ENCODE measurements around the gene KRT38.
"Not testable (repeated sequence)": the region's sequence is repeated elsewhere in the genome, so short reads cannot be mapped to it uniquely, and the experiment has no call there.

Gene KRT38

DNA sequence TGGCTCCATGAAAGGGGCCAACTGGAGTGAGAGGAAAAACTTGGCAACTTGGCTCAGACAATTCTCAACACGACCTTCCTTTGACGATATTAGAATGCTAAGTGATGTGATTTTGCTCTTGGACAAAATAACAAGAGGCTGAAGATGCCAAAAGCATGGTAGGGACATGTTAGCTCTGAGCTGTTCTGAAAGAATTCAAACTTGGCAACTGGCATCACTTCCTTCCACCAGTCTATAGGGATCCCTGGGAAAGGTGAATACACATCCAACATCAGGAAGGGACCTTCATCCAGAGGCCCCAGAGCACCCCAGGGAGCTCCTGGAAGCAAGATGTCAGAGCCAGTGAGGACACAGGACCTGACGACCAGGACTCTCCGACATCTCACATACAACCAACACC, 20.6 kb downstream of the KRT38 start:
- DNase-seq = no peak

DNA sequence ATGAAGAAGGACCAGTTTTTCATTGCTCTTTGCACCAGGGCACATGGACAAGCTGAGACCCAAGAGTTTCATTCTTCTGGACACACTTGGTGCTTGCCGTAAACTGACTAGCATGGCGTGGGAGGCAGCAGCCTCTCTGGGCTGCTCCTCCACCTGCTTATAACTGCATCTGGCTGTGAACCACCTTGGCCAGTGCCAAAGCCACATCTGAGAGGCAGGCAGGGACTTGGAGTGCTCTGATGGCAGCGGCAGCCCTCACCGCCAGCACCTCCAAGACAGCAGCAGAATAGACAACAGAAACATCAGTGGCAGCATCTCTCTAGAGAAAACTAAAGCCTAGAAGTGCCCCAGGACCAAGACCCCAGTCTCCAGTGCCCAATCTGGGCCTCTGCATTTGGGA, 21.1 kb downstream of the KRT38 start:
- no peak for DNase-seq

DNA sequence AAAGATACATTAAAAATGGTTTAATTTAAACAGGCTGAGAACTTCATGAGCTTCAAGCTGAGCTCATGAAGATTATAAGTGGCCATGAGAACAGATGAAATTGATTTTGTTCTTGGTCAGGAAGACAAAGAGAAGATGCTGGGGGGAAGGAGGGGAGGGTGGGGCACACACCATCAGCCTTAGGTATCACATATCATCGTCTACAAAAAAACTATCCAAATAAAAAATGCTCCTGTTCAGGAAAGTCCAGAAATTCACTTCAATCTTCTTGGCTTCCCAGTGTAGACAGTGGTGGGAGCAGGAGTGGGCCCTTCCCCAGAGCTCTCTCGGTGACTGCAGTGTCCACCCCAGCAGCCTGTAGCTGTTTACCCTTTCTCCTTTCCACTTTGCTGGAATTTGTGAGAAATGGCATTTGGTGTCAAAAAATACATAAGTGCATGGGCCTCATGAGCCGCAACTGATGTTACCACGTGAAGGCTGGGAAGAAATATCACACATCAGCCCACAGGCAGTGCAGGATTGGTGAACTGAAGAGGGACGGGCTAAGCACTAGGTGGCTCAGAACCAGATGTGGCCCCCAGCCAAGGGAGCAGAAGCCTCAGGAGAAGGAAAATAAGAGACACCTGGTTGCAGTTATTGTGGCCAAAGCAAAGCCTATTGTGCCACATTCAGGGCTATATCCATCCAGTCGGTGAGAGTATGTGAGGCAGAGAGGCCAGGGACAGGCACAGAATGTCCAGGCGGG, 22.5 kb downstream of the KRT38 start:
- no peak for DNase-seq

DNA sequence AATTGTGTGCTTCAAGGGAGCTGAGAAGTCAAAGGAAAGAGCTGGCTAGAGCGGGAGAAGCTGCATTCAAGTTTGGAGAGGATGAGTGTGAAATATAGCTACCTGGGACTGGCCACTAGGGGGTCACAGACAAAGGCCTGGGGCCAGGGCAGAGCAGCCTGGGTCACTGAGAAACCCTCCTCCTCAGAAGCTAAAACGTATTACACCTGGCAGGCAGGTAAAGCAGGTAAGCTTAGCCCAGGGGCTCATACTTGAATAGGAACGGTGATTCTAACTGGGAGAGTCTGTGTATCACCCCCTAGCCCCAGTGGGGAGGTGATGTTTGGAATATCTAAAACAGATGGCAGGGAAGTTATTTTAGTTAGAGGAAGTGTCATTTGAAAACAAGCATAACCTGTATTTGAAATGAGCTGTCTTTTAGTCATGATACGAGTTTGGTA, 23.2 kb downstream of the KRT38 start:
- no peak for DNase-seq

DNA sequence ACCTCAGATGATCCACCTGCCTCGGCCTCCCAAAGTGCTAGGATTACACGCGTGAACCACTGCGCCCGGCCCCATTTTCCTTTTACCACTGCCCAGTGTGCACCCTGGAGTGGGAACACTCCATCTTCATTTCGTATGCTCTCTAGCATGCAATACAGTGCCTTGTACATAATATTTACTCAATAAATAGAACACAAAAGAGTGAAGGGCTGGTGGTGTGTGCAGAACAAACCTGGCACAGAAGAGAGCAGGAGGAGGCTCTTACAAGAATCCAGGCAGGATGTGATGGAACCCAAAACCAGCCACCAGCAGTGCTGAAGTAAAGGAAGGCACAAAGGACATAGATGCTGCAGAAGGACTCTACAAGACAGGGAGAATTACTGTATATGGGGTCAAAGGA, 23.7 kb downstream of the KRT38 start:
- no peak for DNase-seq

DNA sequence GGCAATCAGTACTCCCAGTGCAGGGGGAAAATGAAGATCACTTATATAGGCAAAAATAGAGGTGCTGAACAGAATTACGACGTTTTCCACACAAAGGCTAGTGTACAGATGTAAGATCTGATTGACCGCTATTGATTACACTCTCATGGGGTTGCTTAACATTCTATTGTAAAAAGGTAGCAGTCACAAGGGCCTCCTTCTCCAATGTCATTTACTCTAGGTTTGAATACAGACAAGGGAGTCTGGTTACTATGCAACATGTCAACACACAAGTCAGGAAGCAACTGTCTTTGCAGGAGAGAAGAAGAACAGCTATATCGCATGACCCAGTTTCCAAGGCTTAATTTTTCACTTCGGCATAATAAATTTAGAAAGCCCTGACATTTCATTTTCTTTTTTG, 24.3 kb downstream of the KRT38 start:
- DNase-seq = no peak

DNA sequence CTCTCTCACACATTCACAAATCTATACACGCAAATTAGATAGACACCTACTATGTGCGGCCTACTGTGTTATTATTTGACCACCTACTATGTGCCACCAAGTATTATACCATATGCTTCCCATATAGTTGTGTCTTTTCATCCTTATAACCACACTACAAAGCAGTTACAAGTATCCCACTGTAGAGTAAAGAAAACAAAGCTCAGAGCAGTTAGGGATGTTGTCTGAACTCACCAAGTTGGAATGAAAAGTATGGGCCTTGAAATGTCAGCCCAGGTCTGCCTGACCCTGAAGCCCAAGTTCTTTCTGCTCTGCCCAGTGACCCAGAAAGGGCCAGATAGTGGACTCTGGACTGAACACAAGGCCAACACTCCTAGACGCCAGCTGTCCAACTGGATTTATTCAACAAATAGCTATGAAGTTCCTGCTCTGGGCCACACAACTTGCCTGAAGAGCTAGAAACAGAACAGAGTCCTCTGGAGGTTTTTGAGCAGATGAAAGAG, 24.9 kb downstream of the KRT38 start:
- no peak for DNase-seq

DNA sequence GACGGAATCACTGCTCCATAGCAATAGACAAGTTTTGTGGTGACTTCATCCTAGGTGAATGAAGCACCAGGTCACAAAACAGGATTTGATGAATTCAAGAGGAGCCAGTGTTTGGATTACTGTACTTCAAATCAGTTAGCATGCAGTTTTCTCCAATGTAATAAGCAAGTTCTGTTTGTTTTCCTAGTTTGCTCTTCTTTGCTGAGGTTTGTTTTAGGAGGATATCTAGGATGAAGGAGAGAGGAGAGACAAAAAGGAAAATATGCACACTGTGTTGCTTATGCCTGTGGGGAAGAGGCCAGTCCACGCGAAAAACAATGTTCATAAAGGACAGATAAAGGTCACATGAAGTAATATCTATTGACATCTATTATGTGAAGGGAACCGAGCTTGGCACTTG, 25.4 kb downstream of the KRT38 start:
- DNase-seq = no peak

DNA sequence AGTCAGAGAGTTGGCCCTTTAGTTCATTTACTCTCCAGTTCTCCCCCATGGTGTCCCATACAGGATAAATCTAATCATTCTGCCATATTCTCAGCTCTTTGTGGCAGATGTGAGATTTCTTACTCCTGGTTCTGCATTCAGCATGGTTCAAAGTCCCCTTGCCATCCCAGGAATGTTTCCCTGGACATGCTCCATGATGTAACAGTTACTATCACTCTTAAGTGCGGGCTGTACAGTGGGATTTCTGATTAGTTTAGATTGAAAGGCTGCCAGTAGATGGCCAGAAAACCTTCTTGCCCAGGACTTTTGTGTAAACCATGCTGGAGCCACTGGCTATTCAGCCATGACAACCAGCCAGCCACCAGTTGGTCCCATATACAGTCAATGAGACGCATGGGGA, 26.8 kb downstream of the KRT38 start:
- no peak for DNase-seq

DNA sequence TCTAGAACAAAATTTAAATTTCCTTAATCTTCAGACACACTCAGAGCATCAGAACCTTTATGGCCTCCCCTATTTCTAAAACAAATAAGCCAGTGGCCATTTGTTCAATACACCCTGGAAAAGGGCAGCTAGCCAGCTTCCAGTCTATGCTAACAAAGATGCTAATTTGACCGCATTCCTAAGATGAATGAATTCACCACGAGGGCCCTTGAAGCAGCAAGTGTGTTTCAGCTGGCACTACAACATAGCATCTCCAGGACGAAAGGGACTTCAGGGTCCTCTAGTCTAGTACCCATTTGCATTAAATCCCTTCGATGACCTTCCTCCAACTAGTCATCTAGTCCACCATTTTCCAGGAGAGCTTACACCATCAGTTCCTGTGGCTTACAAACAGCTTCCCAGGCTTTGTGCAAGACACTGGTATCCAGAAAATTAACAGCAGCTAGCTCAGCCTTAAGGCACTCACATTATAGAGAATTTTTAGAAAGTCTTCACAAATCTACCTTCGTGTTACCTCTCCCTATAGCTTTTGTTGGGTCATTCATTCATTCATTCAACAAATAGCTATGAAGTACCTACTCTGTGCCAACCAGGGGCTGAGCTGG, 27.3 kb downstream of the KRT38 start:
- no peak for DNase-seq

DNA sequence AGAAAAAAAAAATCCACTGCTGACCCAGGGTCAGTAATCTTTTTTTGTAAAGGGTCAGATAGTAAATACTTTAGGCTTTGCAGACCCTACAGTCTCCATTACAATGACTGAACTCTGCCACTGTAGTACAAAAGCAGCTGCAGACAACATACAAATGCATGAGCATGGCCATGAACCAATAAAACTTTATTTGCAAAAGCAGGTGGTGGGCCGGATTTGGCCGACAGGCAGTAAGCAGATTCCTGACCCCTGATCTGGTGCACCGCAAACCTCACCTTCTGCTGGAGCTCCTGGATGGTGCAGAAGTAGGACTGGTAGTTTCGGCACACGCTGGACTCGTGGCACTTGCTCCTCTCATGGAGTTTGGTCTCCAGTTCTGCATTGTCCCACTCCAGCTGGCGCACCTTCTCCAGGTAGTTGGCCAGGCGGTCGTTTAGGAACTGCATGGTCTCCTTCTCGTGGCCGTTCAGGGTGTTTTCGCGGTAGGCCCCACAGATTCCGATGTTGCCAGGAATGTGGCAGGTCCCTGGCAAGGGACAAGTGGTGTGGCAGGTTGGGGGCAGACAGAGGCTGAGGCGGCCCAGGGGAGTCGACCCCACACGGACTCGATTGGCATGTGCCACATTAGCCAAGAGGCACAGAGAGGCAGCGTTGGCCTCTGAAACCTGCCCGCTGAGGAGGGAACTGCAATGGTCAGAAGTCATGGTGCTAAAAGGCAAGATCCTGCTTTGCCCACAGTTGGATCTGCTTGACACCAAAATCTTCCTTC, 29.5 kb downstream of the KRT38 start:
- DNase-seq = no peak

DNA sequence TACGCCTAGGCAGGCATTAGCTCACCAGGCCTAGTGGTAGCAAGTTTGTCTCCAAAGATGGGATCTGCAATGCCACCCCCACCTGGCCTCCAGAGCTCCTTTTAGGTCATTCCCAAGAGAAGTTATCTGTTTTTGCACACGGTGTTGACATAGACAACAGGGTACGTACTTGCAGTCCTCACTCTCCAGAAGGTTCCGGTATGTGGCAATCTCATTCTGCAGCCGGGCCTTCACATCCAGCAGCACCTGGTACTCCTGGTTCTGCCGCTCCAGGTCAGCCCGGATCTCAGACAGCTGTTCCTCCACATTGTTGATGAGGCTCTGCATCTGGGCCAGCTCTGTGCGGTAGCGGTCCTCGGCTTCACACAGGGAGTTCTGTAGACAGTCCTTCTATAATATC, 33.6 kb downstream of the KRT38 start:
- no peak for DNase-seq

DNA sequence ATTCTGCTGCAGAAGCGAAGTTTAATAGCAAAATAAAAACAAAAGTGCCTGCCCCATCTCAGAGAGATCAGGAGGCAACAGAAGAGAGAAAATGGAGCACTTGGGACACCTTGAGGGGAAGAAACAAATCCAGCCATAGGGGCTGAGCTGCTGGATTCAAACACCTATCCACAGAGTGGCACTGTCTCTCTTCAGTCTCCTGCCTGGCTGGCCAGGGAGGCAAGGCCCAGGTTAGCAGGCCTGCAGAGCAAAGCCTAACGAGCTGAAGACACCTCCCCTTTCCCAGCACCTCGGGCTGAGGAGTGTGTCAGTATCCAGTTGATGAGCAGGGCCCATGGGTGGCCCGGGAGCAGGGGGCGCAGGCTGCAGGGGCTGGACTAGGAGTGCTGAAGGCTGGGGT, 34.6 kb downstream of the KRT38 start:
- no peak for DNase-seq

DNA sequence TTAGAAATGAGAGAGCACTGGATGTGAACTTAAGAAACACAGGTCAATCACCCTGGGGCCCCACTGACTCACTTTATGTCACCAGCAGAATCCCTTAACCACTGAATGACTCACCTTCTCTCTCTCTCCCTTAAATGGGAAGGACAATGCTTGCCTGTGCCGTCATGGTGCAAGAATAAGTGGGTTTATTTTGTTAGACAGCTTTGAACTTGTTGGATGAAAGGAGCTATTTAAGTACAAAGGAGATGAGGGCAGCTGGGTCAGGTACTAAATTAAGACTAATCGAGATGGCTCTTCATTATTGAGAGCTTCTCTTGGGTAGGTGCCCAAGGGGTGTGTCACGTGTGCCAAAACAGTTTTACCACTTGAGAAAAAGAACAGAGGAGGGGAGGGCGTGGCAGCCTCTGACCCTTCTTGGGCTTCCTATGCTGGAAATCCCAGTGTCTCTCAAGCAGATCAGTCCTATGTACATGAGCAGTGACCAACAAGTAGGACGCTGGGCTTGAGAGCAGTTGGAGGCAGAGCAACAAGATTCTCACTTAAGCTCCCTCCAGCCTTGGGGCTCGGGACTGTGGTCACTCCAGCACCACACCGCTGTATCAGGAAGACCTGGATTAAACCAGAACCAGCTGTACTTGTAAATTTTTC, 36.6 kb downstream of the KRT38 start:
- peak; percentile 45 for DNase-seq

DNA sequence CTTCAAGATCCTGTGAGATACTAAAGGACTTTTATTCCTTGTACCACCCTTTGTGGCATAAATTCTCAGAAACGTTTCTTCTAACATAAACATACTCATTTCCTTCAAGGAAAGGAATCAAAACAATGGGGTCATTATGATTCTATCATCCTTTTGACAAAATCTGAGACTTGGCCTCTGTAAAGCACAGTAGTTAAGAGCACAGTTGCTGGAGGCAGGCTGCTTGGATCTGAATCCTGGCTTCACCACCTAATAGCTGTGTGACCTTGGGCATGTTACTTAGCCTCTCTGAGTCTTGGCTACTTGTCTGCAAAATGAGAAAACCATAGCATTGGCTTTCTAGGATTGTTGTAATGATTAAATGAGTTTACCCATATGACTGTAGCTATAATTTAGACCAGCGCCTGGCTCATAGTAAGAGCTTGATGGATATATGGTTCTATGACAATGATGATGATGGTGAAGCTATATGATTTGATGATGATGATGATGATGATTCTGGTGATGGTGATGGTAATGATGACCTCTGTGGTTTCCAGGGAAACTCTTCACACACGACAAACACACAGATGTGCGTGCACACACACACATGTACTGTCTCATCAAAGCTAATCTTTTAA, 37.3 kb downstream of the KRT38 start:
- no peak for DNase-seq

DNA sequence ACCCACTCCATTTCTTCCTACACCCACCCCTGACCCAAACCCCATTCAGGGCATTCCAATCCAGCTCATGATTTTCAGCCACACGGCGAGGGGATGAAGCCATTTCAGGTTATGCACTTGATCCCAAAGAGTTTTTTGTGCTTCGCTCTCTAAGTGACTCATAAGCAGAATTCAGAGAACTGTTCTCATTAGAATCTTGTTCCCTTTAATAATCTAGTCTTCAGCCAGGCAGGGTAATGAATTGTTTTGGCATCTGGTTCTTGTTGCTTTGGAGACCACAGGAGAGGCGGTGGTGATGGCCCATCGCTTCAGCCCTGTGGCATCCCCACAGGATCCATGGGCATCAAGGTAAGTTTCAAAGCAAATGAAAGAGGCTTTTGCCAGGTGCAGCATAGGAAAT, 38.6 kb downstream of the KRT38 start:
- DNase-seq = no peak

DNA sequence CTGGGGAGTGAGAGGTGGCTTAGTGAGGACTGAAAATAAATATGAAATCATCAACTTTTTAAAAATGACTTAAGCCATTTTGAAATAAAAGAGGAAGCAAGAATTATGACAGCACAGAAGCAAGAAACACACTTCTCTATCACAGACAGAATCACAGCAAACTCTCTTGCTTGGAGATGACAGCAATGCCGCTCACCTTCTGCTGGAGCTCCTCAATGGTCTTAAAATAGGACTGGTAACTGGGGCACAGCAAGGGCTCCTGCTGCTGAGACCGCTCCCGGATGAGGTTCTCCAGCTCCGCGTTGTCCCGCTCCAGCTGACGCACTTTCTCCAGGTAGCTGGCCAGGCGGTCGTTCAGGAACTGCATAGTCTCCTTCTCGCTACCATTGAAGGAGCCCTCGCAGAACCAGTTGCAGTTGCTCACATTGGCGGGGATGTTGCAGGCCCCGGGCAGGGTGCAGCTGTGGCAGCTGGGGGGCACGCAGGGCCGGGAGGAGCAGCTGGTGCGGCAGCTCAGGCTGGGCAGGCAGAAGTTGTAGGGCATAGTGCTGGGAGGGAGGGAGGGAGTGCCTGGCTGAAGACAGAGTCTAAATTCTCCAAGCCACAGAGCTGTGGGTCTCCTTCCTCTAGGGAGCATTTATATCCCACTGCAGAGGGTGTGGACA, 43.7 kb downstream of the KRT38 start, which contains the start of gene KRT31:
KRT31 (minus strand) TSS at position 613 of the 665 bp plus-strand sequence; CDS start at position 544, 69 bp downstream.
- DNase-seq = no peak

DNA sequence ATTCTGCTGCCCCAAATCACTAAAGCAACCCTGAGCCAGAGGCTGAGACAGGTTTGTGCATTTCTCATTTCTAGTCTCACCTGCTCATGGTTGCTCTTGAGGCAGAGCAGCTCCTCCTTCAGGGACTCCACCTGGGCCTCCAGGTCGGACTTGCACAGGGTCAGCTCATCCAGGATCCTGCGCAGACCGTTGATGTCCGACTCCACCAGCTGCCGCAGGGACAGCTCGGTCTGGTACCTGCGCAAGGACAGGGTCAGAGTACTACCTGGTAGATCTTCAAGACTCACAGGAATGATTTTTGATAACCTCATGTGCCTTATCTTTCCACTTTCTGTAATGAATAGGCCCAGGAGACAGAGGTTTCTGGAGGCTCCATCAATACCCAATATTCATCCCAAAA, 44.4 kb downstream of the KRT38 start:
- no peak for DNase-seq

DNA sequence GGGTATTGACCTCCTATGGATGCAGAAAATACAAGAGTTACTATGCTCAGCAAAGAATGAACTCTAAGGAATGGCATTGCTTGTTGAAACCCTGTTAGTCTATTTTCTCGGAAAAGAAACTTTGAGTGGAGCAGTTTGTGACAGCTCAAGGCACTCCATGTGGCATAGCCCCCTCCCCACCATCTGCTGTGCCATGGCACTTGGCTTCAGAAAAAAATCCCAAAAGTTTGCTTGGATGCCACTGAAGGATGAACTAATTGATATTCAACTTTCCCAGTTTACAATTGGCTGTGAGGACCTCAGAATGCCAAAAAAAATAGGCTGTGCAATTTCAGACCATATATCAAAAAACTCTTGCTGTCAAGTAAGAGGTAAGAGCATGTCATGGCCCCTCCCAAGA, 45.2 kb downstream of the KRT38 start:
- no peak for DNase-seq

DNA sequence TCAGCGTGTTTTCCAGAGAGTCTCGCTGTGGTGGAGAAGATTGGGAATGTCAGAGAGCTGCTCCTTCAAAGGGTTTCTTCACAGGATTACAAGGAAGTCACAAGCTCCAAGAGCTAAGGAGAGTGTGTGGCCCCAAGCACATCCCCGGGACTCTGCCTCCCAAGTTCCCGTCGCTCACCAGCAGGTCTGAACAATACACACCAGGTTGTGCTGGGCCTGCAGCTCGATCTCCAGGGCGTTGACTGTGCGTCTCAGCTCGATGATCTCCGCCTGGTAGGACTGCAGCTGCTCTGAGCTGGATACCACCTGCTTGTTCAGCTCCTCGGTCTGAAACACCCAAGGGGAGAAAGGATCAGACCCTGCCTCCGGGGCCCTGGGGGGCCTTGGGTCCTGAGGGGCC, 45.7 kb downstream of the KRT38 start:
- not testable (repeated sequence) for DNase-seq

DNA sequence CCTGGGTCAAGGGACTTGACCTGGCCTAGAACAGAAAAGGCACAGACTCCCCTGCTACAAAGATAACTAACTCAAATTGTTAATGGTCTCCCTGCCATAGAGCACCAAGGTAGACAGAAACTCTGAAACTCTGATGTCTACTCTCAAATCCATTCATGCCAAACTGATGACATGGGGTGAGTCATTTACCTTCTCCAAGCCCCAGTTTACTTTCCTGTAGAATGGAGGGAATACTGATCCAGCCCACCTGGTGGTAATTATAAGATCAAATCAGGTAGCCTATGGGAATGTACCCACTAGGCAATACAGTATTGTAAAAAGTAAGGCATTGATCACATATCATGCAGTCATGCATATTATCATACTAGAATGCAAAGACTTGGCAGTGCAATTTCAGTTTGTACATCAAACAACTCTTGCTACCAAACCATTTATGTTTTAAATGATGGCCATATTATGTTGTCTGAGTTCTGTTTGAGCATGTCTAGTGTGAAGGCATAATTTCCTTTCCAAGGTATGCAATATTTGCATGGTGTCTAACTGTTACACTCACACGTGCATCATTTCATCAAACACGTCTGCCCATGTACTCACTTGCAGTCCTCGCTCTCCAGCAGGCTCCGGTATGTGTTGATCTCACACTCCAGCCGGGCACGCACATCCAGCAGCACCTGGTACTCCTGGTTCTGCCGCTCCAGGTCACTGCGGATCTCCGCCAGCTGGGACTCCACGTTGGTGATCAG, 46.4 kb downstream of the KRT38 start:
- no peak for DNase-seq

DNA sequence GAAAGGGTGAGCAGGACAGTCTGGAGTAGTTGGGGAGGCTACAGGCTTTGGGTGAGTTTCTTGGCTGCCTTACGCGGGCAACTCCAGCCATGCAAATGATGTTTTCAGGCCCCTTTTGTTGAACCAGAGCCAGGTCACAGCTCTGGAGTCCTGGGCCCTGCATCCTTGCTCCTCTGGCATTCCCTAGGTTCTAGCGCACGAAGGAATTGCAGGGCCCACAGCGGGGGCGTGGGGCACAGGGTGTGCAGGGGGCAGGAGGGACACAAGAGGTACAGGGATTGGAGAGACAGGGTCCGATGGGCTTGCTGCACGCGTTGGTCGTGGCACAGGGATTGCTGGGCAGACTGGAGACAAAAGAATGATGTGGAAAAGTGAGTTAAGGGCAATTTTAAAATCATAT, 47.0 kb downstream of the KRT38 start:
- DNase-seq = no peak
